Bronchial epithelial cell (primary cell): ENCODE measurements around the gene CLK4. TPM values are rescaled to one million over a fixed set of nuclear protein-coding genes. Genes with fewer than 3 reads are reported as not detected.

ENCODE experiments used
- DNase-seq: peaks from one replicate; pipeline ENCODE4 v3.0.0-alpha.2; 2010; ENCODE audit warnings: low read depth
- FAIRE-seq: peaks from 2 replicates; lab custom pipeline; 2011; peaks lifted over from hg19 to GRCh38; lab: Jason Lieb, UNC
- H3K27me3 ChIP-seq: 2 replicates; pipeline ENCODE4 v1.5.1; 2011; ENCODE audit warnings: low read length; ENCODE audit not compliant: control insufficient read depth, insufficient read depth
- H3K36me3 ChIP-seq: 2 replicates; pipeline ENCODE4 v1.5.1; 2011; ENCODE audit warnings: low read length; ENCODE audit not compliant: control insufficient read depth, insufficient read depth
- H3K4me3 ChIP-seq: 2 replicates; pipeline ENCODE4 v1.5.1; 2011; ENCODE audit warnings: mild to moderate bottlenecking, low read depth, low read length, control low read depth
- total RNA-seq: library from RNA; depleted of rRNA; stranded (reverse); fragments of >200 nt; gene quantifications from 2 replicates; pipeline ENCODE4 v1.2.1, GENCODE V29; 2014
- TF ChIP-seq, protein P1 (sequence below): IDR thresholded peaks from 2 replicates; pipeline ENCODE4 v1.5.1; 2011; ENCODE audit warnings: mild to moderate bottlenecking, moderate library complexity, low read length, control low read depth, inconsistent platforms; ENCODE audit not compliant: insufficient read depth, severe bottlenecking

Gene CLK4
- total RNA-seq, 1 donor from 2014 or later = 17.4 TPM

DNA sequence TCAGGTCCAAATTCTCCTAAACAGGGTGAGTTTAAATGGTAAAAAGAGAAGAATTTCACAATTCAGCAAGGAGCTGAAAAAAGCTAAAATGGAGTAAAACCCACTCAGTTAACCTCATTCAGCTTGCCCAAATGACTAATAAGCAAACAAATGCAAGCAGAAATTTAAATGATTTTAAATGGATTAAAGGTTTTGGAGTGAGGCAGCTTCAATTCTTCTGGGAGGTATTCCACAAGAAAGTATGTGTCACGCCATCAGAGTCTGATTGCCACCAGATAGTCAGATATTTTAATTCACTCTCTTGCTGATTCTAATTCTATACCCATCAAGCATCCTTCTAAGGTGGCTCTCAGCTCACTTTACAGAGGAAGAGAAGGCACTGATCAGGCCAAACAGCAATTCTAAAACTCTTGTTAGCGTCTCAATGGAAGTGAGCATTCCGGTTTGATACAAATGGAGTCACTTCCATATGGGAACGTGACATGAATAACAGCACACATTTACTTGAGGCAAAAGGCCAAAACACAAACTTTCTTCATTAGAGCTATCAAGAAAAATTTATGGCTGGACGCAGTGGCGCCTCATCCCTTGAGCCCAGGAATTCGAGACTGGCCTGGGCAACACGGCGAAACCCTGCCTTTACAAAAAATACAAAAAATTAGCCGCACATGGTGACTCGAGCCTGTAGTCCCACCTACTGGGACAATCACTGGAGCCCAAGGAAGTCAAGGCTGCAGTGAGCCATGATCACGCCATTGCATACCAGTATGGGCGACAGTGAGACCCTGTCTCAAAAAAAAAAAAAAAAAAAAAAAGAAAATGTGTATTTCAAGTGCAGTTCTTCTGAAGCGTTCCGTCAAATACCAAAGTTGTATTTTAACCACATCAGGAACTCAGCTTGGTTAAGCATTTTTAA is 2.0 kb downstream of the CLK4 start:
- peaks cover 7% of the 10 kb centered on the region for H3K36me3 ChIP-seq
- DNase-seq (no peak), FAIRE-seq (no peak)
- H3K4me3 ChIP-seq = peak overlapping the region; percentile 93
- H3K27me3 ChIP-seq = no peaks in the 10 kb centered on the region
- TF ChIP-seq, protein P1, sequence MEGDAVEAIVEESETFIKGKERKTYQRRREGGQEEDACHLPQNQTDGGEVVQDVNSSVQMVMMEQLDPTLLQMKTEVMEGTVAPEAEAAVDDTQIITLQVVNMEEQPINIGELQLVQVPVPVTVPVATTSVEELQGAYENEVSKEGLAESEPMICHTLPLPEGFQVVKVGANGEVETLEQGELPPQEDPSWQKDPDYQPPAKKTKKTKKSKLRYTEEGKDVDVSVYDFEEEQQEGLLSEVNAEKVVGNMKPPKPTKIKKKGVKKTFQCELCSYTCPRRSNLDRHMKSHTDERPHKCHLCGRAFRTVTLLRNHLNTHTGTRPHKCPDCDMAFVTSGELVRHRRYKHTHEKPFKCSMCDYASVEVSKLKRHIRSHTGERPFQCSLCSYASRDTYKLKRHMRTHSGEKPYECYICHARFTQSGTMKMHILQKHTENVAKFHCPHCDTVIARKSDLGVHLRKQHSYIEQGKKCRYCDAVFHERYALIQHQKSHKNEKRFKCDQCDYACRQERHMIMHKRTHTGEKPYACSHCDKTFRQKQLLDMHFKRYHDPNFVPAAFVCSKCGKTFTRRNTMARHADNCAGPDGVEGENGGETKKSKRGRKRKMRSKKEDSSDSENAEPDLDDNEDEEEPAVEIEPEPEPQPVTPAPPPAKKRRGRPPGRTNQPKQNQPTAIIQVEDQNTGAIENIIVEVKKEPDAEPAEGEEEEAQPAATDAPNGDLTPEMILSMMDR = no peak

DNA sequence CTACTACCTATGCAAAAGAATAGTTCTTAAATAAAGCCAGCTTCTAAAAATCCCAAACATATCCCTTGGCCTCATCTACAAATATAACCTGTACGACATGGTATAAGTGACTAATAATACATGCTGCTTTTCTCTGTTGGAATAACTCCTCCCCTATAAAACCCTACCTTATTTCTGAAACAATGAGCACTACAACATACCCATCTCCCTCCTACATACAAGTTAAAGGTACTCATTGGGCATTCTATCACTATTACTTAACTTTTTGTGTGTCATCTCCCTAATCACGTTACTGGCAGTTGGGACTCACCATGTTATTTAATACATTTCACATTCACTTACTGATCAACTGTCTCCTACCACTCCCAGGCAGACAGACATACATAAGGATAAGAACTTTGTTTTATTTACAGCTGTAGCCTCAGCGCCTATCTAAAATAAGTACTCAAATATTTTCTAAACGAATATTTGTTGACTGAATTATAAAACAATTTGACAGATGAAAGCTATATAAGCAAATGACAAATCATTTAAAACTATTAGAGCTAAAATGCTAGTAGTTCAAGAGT is 4.1 kb downstream of the CLK4 start:
- Histone ChIP-seq H3K27me3 (no peaks in the 10 kb centered on the region), H3K36me3 (peaks cover 14% of the 10 kb centered on the region), H3K4me3 (no peak overlapping the region)
- TF ChIP-seq, protein P1 = no peak
- DNase-seq (no peak), FAIRE-seq (no peak)

DNA sequence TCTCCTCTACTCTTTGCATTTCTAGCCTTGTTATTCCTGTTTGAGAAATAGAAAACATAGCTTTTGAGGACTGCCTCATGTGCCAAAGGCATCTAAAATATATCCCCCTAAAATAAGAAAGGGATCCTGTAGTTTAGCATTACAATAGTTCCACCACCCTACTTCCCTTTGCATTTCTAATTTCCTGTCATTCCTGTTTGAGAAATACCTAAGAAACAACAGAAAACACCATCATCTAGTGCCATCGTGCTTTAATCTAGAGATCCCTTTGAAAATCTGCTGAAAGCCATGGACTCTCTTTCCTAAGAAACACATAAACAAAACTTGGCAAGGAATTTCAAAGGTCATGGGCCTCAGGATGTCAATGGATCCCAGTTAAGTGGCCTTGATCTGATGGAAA is 7.5 kb downstream of the CLK4 start:
- H3K4me3 ChIP-seq = no peak overlapping the region
- peaks cover 20% of the 10 kb centered on the region for H3K36me3 ChIP-seq
- DNase-seq = no peak
- TF ChIP-seq, protein P1 = no peak
- no peak for FAIRE-seq
- no peaks in the 10 kb centered on the region for H3K27me3 ChIP-seq

DNA sequence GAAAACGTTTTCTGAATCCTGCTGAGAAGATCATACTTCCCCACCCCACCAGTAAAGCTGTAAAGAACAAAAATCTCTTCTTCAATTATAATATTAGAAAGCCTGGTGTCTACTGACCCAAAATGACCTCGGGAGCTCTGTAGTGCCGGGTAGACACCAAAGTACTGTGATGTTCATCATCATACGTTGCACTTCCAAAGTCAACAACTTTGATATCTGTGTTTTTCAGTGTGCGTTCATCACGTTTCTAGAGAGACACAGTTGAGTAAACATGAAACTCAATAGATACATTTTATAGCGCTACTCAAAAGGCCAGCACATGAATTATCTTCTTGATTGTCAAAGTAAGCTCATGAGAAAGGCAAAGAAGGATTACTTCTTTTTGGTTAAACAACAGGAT is 14.6 kb downstream of the CLK4 start:
- no peak for FAIRE-seq
- Histone ChIP-seq H3K36me3 (peaks cover 17% of the 10 kb centered on the region), H3K4me3 (no peak overlapping the region), H3K27me3 (no peaks in the 10 kb centered on the region)
- TF ChIP-seq, protein P1 = no peak
- no peak for DNase-seq

DNA sequence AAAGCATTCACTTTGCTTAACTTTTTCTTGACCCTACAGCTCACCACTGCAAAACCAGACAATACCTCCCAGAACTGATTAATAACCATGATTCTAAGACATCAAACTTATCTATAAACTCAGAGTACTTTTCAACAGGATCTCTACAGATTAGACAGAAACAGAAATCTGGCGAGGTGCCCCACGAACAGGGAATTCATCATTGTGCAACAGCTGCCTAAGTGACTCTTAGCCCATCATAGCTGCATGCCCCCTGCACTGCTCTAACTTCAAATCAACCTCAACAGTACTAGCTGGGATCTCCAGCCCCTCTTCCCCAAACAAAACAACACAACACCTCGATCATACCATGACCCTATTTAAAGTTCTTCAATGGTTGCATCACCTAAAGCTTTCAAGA is 20.6 kb downstream of the CLK4 start:
- Histone ChIP-seq H3K36me3 (peaks cover 13% of the 10 kb centered on the region), H3K27me3 (no peaks in the 10 kb centered on the region), H3K4me3 (no peak overlapping the region)
- TF ChIP-seq, protein P1 = no peak
- no peak for DNase-seq
- no peak for FAIRE-seq
